Measurements from ENCODE around the gene ABHD8.

Gene ABHD8

DNA sequence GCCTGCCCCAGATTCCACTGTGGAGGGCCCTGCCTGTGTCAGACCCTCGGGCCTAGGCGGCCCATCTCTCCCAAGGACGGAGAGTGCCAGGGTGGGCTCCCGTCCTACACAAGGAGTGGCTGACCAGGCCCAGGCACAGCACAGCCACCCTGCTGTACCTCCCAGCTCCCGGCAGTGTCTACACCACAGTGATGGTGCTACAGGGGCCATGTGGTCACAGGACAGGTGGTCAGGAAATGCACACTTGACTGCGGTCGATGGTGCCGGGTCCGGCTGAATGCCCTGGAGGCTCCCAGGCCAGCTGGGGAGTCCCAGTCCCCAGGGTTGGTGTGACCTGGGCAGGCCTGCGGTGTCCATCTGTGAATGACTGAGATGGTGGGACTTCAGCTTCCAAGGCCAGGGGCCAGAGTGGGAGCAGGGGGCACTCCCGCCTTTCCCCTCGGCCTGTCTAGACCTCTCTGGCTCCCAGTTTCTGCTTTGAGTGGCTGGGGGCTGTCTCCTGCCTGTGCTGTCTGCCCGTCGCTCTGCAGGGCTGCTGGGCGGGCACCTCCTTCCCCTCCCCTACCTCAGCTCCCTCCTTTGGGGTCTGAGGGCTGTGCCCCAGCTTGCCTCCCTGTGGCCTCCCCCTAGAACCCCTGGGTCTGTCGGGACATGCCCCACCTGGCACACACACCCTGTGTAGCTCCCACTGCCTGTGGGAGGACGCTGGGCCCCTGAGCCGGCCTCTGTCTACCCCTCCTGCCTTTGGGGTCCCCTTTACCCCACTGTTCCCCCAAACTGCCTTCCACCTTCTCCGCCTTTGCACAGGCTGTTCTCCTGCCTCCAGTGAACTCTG lies 18.6 kb upstream of the ABHD8 start:
- ChIA-PET POLR2A (ENCODE audit: low non-redundant PET) (no interaction called here), CTCF (interaction anchor here (0.5 kb wide), 1 partner anchor 59 kb away, joined by 3 read pairs; no protein-coding TSS in a partner anchor)
- TF ChIP-seq, protein P1, sequence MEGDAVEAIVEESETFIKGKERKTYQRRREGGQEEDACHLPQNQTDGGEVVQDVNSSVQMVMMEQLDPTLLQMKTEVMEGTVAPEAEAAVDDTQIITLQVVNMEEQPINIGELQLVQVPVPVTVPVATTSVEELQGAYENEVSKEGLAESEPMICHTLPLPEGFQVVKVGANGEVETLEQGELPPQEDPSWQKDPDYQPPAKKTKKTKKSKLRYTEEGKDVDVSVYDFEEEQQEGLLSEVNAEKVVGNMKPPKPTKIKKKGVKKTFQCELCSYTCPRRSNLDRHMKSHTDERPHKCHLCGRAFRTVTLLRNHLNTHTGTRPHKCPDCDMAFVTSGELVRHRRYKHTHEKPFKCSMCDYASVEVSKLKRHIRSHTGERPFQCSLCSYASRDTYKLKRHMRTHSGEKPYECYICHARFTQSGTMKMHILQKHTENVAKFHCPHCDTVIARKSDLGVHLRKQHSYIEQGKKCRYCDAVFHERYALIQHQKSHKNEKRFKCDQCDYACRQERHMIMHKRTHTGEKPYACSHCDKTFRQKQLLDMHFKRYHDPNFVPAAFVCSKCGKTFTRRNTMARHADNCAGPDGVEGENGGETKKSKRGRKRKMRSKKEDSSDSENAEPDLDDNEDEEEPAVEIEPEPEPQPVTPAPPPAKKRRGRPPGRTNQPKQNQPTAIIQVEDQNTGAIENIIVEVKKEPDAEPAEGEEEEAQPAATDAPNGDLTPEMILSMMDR (conservative IDR thresholded peaks at IDR 0.05; ENCODE audit: low read depth), result no peak
- no peak for DNase-seq (ENCODE audit: low spot score)
- peak overlapping the region; percentile 97 for H3K27ac ChIP-seq

DNA sequence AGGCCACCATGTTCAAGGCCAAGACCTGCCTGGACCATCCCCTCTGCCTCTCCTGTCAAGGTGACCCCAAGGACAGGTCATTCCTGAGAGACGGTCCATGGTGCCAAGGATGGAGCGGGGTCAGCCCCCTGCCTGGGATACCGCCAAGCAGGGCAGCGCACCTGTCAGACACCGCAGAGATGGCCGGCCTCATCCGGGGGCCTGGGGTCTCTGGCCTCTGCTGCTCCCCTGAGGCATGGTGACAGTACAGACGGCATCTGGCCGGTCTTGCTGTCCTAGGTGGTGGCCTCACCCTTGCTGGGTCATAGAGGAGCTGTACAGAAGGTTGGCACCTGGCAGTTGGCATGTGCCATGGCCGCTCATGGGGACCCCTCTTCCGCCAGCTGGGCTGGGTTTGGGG lies 17.2 kb upstream of the ABHD8 start:
- no peak for DNase-seq (ENCODE audit: low spot score)
- ChIA-PET CTCF (interaction anchor here (0.5 kb wide), 1 partner anchor 1232 kb away, joined by 3 read pairs; no protein-coding TSS in a partner anchor), POLR2A (ENCODE audit: low non-redundant PET) (no interaction called here)

DNA sequence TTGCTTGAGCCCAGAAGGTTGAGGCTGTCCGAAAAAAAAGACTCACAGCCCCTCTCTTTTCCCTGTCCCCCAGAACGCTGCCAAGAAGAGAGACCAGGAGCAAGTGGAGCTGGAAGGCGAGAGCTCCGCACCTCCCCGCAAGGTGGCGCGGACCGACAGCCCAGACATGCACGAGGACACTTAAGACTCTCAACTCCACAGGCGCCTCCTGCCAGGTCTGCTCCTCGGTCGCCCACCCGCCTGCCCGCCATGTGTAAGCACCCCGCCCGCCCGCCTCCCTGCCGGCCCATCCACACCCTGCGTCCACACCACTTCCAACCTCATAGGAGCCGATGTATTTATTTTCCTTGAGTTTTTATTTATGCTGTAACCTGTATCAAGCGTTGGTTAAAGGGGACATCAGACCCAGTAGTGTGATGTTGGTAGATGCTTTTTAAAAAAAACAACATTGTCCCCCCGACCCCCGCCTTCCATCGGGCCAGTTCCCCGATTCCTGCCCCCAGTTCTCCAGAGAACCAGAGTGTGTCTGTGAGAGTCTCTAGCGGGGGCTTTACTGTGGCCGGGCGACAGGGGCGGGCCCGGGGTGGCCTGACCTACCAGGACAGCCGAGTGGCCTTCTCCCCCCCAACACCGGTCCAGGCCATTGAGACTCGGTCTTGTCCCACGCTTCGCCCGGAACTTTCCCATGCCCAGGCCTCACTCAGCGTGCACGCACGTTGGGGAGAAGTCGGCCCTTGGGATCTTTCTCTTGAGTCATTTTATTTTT lies 16.4 kb upstream of the ABHD8 start:
- CTCF ChIA-PET, result interaction anchor here (0.6 kb wide), 1 partner anchor 10 kb away, joined by 4 read pairs; no protein-coding TSS in a partner anchor

More for the DNA sequence above, 17.2 kb upstream of the ABHD8 start:
- TF ChIP-seq, protein P1 (conservative IDR thresholded peaks at IDR 0.05; ENCODE audit: low read depth), result no peak
- peak overlapping the region; percentile 97 for H3K27ac ChIP-seq

DNA sequence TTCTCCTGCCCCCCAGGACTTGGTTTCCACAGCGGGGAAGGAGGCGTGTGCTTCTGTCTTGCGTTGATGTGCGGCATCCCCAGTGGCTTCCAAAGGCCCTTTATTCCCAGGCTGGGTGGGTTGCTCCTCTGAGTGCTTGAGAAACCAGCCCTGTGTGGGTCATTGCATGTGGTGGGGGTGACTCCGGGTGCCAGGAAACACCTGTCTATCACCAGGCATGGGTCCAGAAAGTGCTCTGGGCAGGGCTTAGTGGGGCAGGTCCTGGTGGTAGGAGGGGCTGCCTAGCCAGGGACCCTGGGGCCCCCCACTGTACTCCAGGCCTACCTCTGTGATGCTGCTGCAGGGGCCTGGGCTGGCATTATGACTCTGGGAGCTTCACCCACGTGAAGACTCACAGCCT lies 15.7 kb upstream of the ABHD8 start:
- POLR2A ChIA-PET (ENCODE audit: low non-redundant PET), result no interaction called here
- CTCF ChIA-PET, result interaction anchor here (0.6 kb wide), 1 partner anchor 11 kb away, joined by 4 read pairs; no protein-coding TSS in a partner anchor
- no peak for DNase-seq (ENCODE audit: low spot score)
- TF ChIP-seq, protein P1 (conservative IDR thresholded peaks at IDR 0.05; ENCODE audit: low read depth), result no peak
- peak overlapping the region; percentile 97 for H3K27ac ChIP-seq

More for the DNA sequence above, 16.4 kb upstream of the ABHD8 start:
- no peak for DNase-seq (ENCODE audit: low spot score)
- POLR2A ChIA-PET (ENCODE audit: low non-redundant PET), result no interaction called here
- TF ChIP-seq, protein P1 (conservative IDR thresholded peaks at IDR 0.05; ENCODE audit: low read depth), result no peak
- H3K27ac ChIP-seq, result peak overlapping the region; percentile 97

DNA sequence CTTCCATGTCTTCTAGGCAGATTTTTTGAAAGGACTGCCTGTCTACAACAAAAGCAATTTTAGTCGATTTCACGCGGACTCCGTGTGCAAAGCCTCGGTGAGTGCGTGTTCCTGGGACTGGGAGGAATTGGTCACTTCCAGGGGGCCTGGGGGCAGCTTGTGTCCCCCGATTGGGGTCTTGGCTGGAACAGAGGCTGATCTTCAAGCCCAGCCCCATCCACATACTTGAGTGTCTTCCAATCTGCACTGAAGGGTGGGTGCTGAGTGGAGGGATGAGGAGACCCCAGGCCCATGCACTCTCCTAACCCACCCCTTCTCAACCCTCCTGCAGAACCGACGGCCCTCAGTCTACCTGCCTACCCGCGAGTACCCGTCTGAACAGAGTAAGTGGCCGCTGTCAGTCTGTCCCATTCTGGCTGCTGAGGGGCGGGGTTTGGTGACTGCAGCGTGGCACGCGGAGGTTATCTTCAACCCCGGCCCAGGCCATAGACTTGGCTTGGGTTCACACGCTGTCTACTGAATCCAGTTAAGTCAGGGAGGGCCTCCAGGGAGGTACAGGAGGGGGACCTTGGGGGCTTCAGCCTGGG lies 10.9 kb upstream of the ABHD8 start:
- H3K27ac ChIP-seq, result peak overlapping the region; percentile 98
- no peak for DNase-seq (ENCODE audit: low spot score)
- CTCF ChIA-PET, result no interaction called here
- POLR2A ChIA-PET (ENCODE audit: low non-redundant PET), result no interaction called here
- TF ChIP-seq, protein P1 (conservative IDR thresholded peaks at IDR 0.05; ENCODE audit: low read depth), result no peak

All from RWPE1 (cell line).